A549 treated with dexamethasone at 1 μM for 4 hours (cell line): ENCODE results near the gene RTP4. TPM values are rescaled to one million over a fixed set of nuclear protein-coding genes. Genes with fewer than 3 reads are reported as not detected.

Source experiments
- total RNA-seq: library from RNA; stranded (reverse); fragments of 200-300 nt; extraction: Qiagen RNA extraction; gene quantifications from 5 replicates; pipeline ENCODE4 v1.2.3, GENCODE V29; 2022

The RTP4 gene
- not detected in 5 replicates for total RNA-seq

DNA sequence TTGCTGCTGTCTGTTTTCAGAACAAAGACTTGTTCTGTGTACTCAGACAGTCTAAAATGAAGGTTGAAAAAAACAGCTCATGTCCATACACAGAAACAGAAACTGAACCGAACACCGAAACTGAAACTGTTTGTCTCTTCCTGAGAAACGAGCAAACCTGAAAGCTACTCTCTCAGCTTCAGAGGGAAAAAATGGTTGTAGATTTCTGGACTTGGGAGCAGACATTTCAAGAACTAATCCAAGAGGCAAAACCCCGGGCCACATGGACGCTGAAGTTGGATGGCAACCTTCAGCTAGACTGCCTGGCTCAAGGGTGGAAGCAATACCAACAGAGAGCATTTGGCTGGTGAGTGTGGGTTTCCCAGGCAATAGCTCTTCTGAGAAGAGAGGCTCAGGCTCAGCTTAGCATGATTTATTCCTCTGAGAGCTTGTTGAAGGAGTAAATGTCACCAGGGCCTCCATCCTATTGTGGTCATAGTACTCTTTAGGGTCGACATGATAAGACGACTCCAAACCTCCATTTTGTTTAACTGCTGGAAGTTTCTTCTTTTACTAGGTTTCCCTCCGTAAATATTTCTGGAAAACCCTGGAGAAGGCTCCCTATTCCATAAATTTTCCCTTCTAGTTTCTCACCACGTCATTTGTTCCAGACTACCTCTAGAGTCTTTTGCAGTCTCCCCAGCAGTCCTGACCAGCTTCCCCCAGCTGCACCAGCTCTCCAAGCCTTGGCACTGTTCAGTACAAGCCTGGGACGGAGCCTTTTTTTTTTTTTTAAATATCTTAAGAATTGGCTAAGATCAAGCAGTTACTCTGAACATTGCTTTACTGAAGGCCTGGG, at the start of gene RTP4:
Gene RTP4 (plus strand): TSS at position 135 of the 838 bp plus-strand sequence. CDS start 57 bp downstream, at position 192.

Other genes with a start within 250 kb of the RTP4 start
- 44.5 to 56.6 TPM (median 47.3 TPM) in 5 replicates for gene RPL39L, start 228.9 kb upstream of the RTP4 start, total RNA-seq
- gene RTP1, start 170.9 kb upstream of the RTP4 start, total RNA-seq, result not detected in 5 replicates
- gene MASP1, start 76.6 kb upstream of the RTP4 start, total RNA-seq, result 0.02 to 0.44 TPM (median 0.08 TPM) in 4 of 5 replicates, not detected in the other